GM21576 (cell line): ENCODE data around the gene COQ8B.

Experiments used
- ATAC-seq: cut with Tn5 transposase; IDR thresholded peaks from one replicate; pipeline ENCODE4 v1.9.1; 2021; ENCODE audit warnings: mild to moderate bottlenecking, moderate library complexity; ENCODE audit not compliant: unreplicated experiment

The COQ8B gene

GRCh38 chr19:40693150-40693788 lies 23.4 kb downstream of the COQ8B start:
- no peak for ATAC-seq

DNA sequence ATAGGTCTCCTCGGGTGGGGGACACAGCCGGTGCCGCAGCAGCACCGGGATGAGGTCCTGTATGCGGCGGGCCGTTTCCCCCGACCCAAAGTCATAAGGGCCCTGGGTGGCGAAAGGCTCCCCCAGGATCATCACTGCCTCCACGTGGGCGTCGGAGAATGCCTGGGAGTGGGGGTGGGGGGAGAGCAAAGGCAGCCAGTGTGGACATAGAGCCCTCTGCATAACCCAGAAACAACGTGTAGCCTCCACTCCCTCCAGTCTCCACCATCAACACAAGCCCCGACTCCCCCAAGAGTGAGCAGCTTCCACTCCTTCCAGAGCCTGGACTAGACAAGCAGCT lies 24.5 kb downstream of the COQ8B start:
- no peak for ATAC-seq

GRCh38 chr19:40691421-40692211 lies 25.1 kb downstream of the COQ8B start:
- ATAC-seq, result no peak

DNA sequence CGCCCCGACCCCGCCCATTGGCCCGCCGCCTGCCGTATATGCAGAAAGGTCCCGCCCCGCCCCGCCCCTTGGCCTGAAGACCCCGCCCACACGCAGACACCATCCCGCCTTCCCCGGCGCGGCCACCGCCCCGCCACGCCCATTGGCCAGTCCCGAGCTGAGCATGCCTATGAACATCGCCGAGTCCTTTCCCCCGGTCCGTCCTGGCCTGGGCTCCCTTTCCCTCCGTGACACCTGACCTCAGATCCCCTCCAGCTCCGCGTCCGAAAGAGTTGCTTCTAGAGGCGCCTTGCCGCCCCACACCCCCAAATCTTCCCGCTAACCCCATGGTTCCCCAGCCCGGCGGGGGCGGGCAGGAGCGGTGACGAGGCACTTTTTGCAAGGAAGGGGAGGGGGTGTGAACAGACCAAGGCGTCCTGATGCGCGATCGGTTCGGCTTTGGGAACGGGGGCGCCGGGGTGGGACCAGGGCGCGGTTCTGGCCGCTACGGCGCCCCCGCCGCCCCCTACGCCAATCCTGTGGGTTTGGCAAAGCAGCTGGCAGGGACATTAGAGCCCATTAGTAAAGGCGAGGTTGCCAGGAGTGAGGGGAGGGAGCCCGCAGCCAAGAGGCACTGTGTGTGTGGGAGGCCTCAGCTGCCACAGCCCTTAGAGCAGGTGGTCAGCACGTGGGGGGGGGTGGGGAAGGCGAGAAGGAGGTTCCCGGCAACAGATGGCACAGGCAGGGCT lies 25.8 kb downstream of the COQ8B start:
- peak; percentile 61 for ATAC-seq

GRCh38 chr19:40690050-40690692 lies 26.5 kb downstream of the COQ8B start, which contains the start of gene NUMBL:
NUMBL (minus strand) TSS chr19:40690651; CDS start chr19:40690483, 168 bp downstream.
- ATAC-seq, result no peak

DNA sequence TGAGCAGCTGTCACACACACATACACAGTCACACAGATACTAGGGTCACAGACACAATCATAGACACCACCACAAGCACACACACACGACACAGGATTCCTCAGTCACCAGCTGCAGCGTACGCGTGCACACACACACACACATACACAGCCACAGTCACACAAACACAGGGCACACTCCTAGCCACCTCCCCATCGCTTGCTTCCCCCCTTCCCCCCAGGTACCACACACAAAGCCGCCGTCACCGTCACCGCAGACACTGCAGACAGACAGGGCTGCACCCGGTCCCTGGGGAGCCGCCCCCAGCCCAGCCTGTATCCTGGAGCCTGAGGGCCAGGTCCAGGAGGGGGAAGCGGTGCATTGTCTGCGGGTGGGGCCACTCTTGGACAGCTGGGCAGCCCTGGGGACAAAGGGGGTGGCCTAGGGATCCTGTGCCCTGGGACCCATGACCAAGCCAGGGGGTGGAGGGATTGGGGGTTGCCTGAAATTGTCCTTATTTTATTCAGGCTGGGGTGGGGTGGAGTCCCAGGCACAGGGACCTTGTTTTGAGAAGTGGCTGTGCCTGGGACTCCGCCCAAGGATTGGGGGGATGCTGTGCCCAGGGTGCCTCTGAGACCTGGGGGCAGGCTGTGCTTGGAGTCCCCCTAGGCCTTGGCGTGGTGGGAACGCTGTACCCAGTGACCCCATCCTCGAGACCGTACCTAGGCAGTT lies 27.2 kb downstream of the COQ8B start:
- ATAC-seq, result no peak

GRCh38 chr19:40688987-40689338 lies 27.7 kb downstream of the COQ8B start:
- ATAC-seq, result no peak

- ATAC-seq, result no peak
Observed at GRCh38 chr19:40688309-40688708, 28.4 kb downstream of the COQ8B start.

DNA sequence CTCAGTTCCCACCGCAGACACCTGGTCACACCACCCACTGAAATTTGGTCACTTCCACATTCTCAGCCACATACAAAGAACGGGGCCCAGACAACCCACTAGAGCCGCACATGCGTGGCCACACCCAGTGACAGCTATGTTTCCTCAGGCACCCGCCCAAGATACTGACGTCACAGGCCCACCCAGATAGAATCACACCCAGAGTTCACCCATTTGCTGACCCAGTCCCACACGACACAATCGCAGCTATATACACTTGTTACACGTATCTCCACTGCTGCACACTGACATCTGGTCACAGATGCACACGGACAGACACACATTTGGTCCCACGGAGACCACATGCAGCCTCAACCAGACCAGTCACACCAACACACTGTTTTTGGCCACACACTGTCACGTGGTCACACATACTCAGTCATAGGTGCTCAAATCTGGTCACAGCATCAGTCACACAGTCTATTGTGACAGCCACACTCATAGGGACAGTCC lies 29.1 kb downstream of the COQ8B start:
- no peak for ATAC-seq

- ATAC-seq, result no peak
Observed at GRCh38 chr19:40686882-40687524, 29.7 kb downstream of the COQ8B start.

- ATAC-seq, result no peak
Observed at GRCh38 chr19:40685563-40685962, 31.1 kb downstream of the COQ8B start.

DNA sequence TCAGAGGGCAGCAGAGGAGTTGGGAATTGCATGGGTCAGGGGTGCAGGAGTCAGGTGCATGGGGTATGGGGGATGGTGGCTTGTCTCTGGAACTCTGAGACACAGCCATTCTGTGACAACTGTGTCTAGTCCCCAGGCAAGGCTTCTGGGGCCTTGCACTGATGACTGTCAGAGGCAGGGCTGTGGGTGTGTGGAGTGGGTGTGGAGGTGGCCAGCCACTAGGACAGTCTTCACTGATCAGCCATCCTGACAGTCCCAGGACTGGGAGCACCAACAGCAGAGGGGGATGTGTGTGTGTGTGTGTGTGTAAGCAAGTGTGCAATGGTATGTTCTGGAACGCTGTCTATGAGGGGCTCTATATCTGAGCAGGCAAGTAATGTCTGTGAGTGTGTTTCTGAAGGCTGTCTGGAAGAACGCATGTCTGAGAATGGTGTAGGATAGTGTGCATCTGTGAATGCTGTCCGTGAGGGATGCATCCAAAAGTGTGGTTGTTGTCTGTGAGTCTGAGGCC lies 31.6 kb downstream of the COQ8B start:
- ATAC-seq, result no peak

- no peak for ATAC-seq
Observed at GRCh38 chr19:40684280-40684679, 32.4 kb downstream of the COQ8B start.

GRCh38 chr19:40683437-40683836 lies 33.2 kb downstream of the COQ8B start:
- ATAC-seq, result no peak

DNA sequence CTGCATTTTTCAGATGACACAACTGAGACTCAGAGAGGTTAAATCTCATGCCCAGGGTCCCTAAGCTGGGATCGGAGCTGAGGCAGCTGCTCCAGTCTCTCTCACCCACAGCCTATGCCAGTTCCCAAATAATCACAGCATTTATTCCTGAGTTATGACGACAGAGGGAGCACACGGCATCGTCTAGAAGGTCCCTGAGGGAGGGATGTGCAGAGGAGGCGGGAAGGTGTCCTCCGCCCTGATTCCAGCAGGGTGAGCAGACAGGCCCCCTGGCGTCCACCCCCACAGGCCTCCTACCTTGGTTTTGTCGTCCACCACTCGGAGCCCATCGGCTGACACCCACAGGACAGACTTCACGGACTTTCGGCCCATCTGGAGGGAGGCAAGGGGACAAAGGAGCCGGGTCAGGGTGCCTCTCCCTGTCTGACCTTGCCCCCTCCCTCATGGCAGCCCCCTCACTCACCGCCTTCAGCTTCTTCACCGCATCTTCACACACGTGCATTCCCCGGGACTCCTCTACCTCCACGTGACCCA lies 34.2 kb downstream of the COQ8B start:
- no peak for ATAC-seq

DNA sequence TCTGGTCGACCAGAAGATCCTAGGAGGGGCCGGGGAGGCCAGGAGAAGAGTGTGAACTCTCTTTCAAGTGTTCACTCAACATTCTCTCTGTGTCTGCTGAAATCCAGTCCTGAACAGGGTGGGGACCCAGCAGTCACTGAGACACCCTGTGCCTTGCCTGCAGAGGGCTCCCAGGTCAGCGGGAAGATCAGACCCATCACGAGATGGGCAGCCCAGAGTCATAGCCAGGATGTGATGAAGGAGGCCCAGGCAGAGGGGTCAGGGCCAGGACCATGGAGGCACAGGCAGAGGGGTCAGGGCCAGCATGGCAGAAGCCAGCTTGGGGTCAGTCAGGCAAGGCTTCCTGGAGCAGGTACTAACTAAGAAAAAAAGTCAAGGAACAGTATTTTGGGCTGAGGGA lies 35.6 kb downstream of the COQ8B start:
- no peak for ATAC-seq

DNA sequence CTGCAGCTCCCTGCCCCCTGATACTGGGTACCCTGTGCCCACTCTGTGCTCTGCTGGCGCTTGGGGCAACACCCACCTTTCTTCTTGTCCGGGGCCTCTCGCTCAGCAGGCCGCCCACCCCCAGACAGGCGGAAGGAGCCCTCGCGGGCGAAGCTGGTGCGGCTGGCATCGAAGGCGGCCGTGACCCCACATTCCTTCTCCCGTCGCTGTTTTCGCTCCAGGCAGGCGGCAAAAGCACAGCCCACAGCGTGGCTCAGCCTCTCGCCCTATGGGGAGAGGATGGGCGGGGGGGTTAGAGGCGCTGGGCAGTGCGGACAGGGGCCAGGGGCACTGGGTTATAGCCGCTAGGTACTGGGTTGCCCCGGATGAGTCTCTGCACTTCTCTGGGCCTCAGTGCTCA lies 39.5 kb downstream of the COQ8B start:
- ATAC-seq, result no peak

- ATAC-seq, result no peak
Observed at GRCh38 chr19:40674291-40674690, 42.4 kb downstream of the COQ8B start.

DNA sequence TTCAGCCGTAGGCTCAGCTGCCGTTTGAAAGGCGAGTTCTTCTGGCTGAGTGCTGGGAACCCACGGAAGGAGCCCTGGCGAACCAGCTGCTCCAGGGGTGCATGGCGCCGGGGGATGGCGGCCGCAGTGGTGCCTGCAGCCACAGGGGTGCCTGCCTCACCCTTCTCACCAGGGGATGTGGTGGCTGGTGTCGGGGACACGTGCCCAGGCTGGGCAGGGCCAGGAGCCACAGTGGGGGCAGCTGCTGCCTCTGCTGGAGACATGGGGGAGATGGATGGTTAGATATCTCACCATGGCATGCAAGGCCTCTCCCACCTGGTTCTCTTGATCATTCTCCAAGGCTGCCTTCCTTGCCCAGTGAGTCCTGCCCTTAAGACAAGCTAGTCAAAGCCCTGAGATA lies 43.3 kb downstream of the COQ8B start:
- no peak for ATAC-seq
